Activated CD4-positive, CD25-positive, alpha-beta regulatory T cell treated with anti-CD3 and anti-CD28 coated beads, Interleukin-2, amount 50 U/mL, for 72 hours (primary cell): ENCODE measurements around the gene ADGRG1.
A peak's percentile ranks its signal among the peaks of the same experiment; 100 is the strongest.

Experiments
- DNase-seq: peaks from one replicate; pipeline ENCODE4 v3.0.0; 2021

The ADGRG1 gene

DNA sequence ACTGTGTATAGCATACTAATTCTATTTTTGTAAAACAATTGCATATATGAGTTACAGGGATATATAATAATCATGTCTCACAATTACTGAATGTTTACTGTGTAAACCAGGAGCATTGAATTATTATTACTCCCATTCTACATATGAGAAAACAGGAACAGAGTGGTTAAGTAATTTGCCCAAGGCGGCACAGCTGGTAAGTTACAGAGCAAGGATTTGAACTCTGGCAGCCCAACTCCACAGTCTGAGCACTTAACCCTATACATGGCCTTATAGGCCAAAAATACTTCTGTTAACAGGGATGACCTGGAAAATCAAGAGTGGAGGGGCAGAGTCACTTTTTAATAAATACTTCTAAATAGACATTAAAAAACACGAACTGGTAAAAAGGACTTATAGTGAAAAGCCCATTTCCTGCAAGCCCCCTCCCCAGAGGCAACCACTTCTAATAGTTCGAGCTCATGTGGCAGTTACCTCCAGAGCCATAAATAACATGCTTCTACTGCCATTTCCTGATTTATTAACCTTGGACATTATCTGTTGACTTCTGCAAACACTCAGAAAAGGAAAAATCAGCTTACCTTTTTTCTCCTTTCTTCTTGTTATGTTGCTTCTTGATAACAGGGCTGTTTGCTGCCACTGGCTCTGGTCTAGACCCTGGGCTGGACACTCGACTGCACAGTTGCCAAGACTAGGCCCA is 22.1 kb upstream of the ADGRG1 start:
- DNase-seq: no peak

DNA sequence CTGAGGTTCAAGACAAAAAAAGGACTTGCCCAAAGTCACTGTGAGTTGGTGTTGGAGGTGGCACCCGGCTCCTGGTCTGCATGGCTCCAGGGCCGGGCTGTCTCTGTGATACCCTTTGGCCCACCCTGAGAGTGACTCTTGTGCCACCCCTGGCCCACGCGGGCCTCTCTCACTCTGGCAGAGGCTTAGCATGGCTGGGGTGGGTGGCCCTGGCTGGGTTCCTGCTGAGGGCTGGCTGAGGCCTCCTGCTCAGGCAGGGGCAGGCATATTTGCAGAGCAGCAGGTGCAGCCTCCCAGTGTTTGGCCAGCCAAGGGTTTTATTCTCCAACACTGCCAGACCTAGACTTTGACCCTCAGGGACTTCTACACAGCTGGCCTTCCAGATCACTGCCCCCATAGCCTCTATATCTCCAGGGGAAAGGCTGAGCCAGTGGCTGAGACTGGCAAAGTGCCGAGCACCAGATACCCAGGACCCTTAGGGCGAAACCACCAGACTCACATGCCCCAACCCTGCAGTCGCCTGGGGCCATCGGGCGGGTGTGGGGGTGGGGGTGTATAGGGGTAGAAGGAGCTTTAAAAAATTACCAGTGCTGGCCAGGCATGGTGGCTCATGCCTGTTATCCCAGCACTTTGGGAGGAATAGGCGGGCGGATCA is 21.5 kb upstream of the ADGRG1 start:
- no peak for DNase-seq

DNA sequence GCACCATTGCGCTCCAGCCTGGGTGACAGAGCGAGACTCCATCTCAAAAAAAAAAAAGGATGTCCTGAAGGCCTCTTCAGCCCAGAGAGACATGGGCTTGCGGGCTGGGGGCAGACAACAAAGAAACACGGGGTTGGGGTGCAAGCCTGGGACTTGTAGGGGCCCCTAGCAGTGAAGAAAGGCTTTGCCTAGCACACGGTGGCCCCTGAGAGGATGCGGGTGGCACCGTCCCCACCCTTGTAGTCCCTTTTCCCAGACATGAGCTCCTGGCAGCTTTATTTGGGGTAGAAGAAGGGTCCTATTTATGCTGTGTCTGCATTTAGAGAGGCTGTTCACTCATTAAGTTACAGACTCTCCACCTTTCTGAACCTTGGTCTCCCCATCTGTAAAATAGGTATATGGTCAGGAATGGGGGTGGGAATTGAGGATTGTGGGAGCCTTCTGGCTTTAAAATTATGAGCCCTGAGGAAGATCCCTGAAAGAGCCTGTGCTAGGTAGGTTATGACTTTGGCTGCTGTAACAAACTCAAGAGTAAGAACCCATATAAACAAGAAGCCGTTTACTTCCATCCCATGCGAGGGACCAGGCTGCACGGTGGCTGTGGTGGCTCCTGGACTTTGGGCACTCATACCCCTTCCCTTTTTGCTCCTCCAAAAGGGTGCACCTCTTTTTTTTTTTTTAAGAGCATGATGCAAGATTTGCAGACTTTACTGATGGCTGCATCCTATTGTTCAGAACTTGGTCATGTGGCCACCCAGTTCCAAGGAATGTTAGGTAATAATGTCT is 20.6 kb upstream of the ADGRG1 start:
- no peak for DNase-seq

DNA sequence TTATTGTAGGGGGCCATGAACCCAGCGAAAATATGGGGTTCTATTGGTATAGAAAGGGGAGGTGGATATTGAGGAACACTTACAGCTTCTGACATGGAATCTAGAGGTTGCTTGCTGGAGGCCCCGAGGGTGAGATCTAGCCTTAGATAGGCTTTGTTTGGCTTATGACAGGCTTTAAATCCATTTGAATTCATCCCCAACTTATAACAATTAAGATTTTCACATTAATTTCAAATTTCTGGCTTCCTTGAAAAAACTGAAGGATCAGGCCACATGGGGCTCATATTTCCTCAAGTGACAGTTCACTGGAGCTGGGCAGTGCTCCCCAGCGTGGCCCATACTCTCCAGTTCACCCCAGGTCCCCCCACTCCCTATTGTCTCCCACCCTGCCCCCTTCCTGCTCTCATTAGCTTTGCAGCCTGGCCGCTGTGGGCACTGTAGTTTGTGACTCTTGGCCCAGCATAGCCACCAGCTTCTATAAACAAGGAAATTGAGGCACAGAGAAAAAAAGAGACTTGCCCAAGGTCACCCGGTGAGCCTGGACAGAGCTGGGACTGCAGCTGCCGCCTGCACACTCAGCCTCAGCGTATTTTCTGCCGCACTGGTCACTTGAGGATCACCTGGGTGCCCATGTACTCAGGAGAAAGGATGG is 19.8 kb upstream of the ADGRG1 start:
- no peak for DNase-seq

DNA sequence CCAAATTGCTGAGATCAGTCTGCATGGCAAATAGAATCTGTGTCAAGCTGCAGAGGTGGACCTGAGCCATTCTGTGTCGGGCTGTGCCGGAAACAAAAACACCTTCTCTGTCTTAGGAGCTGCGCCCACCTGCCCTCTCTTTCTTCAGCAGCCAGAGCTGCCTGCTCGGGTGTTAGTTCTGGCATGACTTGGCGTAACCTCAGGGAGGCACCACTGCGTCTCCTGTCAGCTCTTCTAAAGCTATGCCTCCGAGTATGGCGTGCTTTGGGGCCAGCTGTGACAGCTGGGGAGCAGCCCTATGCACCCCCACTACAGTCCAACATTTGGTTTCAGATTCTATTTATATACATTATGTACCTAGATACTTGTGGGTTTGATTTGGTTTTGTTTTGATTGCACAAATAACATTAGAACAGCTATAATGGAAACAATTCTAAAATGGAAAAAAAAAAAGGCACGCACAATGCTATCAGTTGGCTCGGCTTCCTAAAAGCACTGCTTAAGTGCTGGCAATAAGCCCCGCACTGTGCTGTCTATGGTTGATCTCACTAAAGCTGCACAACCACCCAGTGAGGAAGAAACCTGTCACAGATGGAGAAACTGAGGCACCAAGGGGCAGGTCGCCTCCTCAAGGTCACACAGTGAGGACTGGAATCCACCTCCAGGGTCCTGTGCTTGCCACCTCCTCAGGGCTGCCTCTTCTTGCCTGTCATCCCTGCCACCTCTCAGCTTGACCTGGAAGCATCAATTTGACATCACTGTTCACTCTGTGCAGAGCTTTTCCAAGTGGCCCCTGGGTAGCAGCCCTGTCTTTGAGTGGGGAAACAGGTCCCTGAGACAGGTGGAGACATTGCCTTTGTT is 18.7 kb upstream of the ADGRG1 start:
- peak; percentile 57 for DNase-seq

DNA sequence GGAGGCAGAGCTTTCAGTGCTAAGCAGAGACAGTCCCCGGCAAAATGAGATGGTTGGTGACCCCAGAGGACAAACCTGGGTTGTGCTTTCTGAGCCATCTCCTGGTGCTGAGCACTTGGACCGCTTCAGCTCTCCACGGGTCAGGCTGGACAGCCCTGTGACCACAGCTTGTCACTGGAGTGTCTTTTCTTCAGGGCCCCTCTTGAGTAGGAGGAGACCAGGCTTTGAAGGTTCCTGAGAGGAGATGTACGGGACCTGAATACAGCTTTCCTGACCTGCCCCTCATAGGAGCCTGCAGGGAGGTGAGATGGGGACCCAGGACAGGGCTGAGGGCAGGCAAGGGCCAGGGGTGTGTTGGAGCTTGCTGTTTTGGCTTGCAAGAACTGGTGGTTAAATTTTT is 17.8 kb upstream of the ADGRG1 start:
- DNase-seq: peak; percentile 27

DNA sequence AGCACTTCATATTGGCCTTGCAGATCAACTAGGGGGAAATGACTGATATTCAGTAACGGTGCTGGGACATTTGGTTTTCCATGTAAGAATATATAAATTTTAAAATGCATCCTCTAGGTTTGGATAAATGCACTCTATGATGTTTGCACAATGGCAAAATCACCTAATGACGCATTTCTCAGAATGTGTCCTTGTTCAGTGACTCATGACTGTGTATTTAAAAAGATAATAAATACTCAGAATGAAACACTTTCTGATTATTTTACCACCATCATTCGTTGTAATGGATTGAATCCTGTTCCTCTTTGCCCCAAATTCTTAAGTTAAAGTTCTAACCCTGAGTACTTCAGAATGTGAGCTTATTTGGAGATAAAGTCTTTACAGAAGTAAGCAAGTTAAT is 17.2 kb upstream of the ADGRG1 start:
- DNase-seq: no peak

DNA sequence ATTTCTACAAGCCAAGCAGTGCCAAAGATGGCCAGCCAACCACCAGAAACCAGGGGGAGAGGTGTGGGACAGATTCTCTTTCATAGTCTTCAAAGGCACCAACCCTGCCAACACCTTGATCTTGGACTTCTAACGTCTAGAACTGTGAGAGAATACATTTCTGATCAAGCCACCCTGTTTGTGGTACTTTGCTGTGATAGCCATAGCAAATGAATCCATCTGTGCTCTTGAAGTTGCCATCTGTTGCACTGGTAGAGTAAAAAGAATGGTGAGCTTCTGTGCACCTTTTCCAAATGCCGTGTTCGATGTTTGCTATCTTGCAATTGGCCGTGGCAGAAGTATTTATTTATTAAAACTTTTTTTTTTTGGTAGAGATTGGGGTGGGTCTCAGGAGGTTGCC is 16.7 kb upstream of the ADGRG1 start:
- no peak for DNase-seq

DNA sequence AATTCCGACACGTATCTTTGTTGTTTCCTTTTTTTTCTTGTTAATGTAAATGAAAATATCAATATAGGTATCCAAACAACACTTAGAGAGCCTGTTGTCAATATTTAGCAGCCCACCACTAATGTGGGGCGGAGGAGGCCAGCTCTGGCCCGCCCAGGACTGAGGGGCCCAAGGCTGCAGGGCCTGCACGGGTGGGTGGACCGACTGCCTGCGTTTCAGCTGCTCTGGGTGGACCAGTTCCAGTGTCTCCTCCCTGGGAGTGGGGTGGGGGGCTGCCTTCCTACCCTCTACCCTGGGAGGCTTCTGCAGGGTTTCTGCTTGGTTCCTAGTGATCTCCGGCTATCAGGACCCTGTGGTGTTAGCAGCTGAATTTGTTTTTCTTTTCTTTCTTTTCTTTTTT is 15.9 kb upstream of the ADGRG1 start:
- DNase-seq: no peak

DNA sequence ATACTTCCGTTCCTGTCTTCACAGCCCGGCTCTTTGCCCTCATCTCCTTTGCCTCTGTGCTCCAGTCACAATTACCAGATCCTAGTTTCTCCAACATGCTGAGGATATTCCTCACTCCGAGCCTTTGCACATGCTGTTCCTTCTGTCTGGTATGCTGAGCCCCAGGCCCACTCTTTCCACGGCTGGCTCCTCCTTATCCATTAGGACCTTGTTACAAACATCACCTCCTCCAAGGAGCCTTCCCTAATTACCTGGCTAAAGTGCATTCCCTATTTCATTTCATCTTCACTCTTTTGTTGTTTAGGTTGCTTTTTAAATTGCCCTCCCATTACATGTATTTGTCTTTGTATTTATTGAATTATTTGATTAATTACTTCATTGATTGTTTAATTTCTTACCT is 14.9 kb upstream of the ADGRG1 start:
- DNase-seq: peak; percentile 11

DNA sequence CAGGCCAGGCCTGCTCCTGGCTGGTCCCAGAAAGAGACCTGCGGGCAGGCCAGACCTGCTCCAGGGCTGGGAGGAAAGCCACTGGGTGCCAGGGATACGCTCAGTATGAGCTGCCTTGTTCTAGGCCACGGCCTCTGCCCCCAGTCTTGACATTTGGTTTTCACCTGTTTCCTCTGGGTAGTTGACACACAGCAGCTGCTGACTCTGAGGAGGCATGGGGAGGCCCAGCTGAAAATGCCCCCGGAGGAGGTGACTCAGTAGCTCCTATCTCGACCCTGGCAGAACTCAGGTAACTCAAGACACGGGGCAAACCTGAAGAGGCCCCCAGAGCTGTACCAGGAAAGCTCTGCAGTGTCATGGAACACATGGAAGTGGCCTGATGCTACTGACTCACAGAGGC is 13.9 kb upstream of the ADGRG1 start:
- no peak for DNase-seq

DNA sequence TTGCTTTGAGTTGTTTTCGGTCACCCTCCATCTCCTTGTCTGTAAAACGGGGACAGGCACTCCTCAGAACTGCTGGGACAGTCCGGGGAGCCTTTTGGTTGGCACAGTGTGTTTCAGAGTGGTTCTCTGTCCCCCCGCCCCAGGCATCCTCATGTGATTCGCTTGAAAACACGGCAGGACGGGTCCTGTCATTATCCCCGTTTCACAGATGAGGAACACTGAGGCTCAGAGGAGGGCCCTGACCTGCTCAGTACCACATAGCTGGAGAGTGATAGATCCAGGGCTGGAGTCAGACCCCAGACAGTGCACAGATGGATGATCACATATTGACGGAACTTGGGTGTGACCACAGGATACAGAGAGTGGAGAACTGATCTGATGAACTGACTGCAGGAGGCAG is 13.5 kb upstream of the ADGRG1 start:
- DNase-seq: no peak

DNA sequence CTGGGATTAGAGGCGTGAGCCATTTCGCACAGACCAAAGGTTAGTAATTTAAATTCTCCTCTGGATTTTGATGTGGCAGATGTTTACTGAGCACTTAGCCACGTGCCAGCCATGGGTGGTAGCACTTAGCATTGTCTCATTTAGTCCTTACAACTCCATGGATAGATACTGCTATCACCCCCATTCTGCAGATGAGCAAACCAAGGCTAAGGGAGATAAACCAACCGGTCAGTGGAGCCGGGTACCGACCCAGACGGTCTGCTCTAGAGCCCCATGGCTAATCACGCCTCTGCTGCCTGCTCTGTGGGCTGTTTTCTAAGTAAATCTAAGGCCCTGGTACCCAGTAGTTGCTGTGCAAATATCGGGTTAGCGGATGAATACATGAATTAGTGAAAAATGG is 12.6 kb upstream of the ADGRG1 start:
- no peak for DNase-seq

DNA sequence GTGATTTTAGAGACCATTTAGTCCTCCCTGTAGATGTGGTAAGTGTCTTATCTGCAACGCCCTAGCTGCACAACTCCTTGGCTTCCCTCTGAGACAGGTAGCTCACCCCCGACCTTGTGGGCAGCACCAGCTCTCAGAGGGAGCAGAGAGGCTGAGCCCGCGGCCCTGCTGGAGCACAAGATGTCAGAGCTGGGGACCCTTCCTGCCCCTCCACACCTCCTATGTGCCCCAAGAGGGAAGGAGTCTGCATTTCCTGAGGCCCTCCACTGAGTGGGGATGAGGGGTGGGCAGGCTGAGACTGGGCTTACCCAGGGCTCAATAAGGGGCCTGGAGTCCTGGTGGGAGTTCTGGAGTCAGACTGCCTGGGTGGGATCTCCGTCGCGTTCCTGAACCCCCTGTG is 12.2 kb upstream of the ADGRG1 start:
- DNase-seq: no peak

DNA sequence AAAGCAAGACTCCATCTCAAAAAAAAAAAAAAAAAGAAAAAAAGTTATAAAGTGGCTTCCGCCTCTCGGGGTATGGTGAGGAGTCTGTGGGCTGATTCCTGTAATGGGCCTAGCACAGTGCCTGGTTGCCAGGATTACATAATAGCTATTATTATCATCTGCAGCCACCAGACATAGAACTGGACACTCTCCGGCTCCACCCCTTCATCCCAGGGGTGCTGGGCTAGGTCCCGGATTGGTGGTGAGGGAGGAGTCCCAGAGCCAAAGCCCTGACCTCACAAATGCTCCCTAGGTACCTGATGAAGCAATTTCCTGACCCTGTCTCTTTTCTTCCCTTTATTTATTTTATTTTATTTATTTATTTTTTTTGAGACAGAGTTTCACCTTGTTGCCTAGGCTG is 11.6 kb upstream of the ADGRG1 start:
- DNase-seq: no peak

DNA sequence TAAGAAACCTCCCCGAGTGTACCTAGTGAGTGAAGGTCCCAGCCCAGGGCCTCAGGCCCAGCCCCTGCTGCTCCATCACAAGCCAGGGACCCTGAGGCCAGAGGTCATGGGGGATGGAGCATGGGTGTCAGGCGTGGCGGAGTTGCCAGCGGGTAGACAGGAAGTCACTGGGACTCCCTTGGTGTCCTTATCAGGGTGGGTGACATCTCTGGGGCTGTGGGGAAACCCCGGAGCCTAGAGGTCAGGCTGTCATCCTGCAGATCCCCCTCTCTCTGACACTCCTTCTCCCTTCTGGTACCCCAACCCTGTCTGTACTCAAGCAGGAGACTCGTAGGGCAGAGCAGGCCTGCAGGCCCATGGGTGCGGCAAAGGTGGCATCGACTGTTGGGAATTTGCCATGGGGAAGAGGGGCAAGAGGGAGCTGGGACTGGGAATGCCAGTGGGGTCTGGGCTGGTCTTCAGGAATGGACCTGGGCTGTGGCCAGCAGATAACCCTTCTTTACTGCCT is 10.8 kb upstream of the ADGRG1 start:
- DNase-seq: no peak

DNA sequence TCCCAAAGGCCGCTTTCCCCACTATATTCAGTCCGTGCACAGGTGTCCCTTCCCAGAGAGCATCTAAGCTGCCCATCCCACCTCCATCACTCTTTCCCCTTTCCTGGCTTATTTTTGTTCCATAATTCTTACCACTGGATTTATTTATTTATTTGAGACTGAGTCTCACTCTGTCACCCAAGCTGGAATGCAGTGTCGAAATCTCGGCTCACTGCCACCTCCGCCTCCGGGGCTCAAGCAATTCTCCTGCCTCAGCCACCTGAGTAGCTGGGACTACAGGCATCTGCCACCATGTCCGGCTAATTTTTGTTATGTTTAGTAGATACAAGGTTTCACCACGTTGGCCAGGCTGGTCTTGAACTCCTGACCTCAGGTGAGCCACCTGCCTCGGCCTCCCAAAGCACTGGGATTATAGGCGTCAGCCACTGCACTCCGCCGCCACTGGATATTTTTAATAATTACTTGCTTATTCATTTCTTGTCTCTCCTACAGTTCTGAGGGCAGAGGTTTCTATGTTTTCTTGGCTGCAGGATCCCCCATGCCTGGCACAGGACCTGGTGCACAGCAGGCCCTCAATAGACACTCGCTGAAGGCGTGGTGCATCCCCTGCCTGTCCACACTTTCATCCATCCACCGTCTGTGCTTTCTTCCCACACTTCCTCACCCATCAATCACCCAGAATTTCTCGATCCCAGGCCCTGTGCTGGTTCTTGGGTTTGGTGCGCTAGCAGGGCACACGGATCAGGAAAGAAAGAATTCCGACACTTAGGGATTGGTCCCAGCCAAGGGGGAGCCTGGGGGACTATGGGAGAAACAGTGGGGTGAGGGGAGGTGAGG is 9.9 kb upstream of the ADGRG1 start:
- no peak for DNase-seq

DNA sequence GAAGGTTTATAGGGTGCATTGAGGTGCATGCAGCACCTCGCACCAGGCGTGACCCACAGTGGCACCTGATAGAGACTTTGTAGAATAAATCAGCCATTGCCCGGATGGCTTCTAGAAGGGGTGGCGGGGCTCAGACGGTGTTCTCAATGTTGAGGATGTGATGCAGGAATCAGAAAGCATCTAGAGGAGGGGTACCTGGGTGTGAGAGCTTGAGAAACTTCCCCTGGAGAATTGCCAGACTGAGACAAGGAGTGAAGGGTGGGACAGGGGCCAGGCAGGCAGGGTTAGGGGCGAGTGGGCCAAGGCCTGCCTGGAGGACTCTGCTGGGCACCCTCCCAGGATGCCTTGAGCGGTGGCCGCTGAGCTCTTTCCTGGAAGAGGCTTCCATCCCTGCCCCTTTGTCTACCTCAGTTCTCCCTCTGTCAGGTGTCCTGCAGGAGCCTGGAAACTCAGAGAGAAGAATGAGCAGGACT is 9.3 kb upstream of the ADGRG1 start:
- no peak for DNase-seq

DNA sequence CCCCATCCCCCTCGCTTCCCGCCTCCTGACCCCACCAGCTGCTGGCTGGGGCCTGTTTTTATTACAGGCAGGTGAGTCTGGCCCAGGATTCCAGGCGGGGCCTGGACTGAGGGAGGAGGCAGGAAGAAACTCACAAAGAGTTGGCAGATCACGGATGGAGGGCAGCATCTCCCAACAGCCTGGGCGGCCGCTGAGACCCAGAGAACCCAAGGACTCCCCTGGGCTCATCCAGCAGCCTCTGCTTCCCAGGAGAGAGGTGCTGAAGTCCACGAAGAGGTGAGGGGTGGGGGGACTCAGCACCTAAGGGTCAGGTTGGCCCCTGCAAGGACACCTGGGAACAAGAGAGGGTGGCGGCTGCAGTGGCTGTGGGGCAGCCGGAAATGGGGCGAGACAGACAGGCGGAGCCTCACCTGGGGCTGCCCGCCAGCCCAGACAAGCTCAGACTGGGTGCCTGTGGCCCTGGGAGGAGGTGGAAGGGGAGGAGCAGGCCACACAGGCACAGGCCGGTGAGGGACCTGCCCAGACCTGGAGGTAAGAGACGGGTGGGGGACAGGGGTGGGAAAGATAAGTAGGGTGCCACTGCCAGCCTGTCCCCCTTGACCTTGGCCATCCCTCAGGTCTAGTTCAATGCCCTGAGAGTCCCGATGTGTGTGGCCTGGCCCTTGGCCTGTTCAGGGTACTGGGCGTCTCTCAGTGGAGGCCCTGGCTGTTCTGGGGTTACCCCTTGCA is 8.7 kb upstream of the ADGRG1 start:
- DNase-seq: no peak
